ENCODE data around the gene ZNF141.
A peak's percentile ranks its signal among the peaks of the same experiment; 100 is the strongest.
"Not testable (repeated sequence)": the region's sequence is repeated elsewhere in the genome, so short reads cannot be mapped to it uniquely, and the experiment has no call there.

The ZNF141 gene

DNA sequence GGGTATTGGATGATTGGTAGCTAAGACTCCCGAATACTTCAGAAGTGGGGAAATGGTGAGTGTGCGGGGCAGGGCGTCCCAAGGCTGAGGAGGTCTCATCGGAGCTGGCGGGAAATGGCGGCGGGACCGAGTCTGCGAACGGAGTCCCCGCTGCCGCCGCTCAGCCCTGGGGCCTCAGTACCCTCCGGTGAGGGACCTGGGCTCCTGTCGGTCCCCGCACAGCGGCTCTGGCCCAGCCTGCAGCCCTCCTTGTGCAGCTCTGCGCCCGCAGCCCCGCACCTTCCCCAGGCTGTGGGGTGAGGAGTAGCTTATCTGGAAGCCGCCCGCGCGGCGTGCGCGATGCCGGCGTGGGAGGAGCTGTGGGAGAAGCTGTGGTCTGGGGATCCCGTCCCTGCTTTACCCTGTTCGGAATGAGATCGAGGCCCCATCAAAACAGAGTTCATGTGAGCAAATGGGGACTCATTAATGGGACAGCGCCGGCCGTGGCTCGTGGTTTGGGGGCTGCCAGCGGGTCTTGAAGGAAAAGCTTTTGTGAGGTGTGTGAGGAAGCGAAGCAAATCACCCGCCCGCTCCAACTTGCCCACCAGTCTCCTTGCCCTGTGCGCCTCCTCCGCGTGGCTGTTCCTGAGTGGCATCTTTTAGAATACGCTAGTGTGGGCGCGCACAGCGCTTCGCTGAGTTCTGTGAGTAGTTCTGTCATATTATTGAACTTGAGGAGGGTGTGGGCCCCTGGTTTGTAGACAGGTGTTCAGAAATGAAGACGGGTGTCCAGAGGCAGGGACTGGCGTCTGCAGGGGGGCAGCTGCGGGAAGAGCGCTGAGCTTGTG lies 531 bp downstream of the ZNF141 start:
- H3K27me3 Mint-ChIP-seq: no peaks in the 10 kb centered on the region
- no peaks in the 10 kb centered on the region for H3K9me3 Mint-ChIP-seq
- ATAC-seq (replicated peaks): peak; percentile 39
- H3K4me1 Mint-ChIP-seq (ENCODE audit: low read depth in 2 of 2): peaks cover 29 to 31% of the 10 kb centered on the region in 2 donors
- peaks cover 24% of the 10 kb centered on the region for H3K36me3 Mint-ChIP-seq (ENCODE audit: insufficient read depth)
- peak in 1 of 3 experiments; percentile 26 for DNase-seq
- peak overlapping the region; percentile 96 to 99 for H3K4me3 Mint-ChIP-seq
- H3K27ac Mint-ChIP-seq: peak overlapping the region; percentile 96 to 98

DNA sequence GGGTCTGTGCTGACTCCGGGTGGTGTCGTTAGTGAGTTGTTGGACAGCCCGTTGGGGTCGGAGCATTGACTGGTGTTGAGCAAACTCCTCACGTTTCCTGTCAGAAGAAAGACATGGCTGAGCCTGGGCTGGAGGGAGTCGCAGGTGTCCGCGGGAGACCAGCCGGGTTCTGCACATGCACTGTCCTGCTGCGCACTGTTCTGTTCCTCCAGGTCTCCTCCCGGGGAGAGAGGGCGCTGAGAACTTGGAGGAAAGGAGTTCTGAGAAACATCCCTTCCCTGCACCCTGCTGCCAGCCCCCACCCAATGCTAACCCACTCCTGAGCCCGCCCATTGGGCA lies 1.1 kb downstream of the ZNF141 start:
- H3K4me3 Mint-ChIP-seq: peak overlapping the region; percentile 96 to 99
- no peaks in the 10 kb centered on the region for H3K9me3 Mint-ChIP-seq
- H3K27ac Mint-ChIP-seq: peak overlapping the region; percentile 96 to 98
- H3K27me3 Mint-ChIP-seq: no peaks in the 10 kb centered on the region
- H3K36me3 Mint-ChIP-seq (ENCODE audit: insufficient read depth): peaks cover 30% of the 10 kb centered on the region
- peaks cover 29 to 31% of the 10 kb centered on the region in 2 donors for H3K4me1 Mint-ChIP-seq (ENCODE audit: low read depth in 2 of 2)
- DNase-seq (no peak), ATAC-seq (replicated peaks) (no peak)

DNA sequence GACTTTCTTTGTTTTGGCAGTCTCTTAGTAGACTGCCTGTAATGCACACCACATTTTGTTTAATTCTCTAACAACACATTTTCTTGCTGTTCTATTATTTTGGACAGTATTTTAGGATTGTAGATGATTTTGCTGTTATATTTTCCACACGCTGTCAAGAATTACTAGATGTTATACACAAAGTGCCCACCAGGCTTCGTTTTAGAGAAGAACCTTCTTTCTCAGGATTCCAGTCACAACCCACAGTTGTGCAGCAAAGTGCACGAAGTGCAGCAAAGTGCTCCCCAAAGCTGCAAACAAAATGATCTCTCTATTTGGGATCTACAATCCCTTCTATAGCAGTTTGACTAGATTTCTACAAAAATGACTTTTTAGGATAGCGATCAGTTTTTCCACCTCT lies 2.4 kb downstream of the ZNF141 start:
- no peaks in the 10 kb centered on the region for H3K9me3 Mint-ChIP-seq
- ATAC-seq (replicated peaks) (no peak), DNase-seq (no peak)
- peak overlapping the region in 1 of 2 donors; percentile 7 for H3K27ac Mint-ChIP-seq
- peak overlapping the region in 1 of 2 donors; percentile 99 for H3K4me3 Mint-ChIP-seq
- no peaks in the 10 kb centered on the region for H3K27me3 Mint-ChIP-seq
- H3K36me3 Mint-ChIP-seq (ENCODE audit: insufficient read depth): peaks cover 43% of the 10 kb centered on the region
- H3K4me1 Mint-ChIP-seq (ENCODE audit: low read depth in 2 of 2): peaks cover 26 to 31% of the 10 kb centered on the region in 2 donors

DNA sequence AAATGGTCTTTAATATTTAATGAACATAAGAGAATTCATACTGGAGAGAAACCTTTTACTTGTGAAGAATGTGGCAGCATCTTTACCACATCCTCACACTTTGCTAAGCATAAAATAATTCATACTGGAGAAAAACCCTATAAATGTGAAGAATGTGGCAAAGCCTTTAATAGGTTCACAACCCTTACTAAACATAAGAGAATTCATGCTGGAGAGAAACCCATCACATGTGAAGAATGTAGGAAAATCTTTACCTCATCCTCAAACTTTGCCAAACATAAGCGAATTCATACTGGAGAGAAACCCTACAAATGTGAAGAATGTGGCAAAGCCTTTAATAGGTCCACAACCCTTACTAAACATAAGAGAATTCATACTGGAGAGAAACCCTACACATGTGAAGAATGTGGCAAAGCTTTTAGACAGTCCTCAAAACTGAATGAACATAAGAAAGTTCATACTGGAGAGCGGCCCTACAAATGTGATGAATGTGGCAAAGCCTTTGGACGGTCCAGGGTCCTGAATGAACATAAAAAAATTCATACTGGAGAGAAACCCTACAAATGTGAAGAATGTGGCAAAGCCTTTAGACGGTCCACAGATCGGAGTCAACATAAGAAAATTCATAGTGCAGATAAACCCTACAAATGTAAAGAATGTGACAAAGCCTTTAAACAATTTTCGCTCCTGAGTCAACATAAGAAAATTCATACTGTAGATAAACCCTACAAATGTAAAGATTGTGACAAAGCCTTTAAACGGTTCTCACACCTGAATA lies 35.6 kb downstream of the ZNF141 start:
- DNase-seq: no peak
- Mint-ChIP-seq H3K4me3 (no peak overlapping the region), H3K36me3 (ENCODE audit: insufficient read depth) (peaks cover 20% of the 10 kb centered on the region)

GRCh38 chr4:374298-375160 lies 36.9 kb downstream of the ZNF141 start:
- no peak overlapping the region for H3K4me3 Mint-ChIP-seq
- H3K9me3 Mint-ChIP-seq: peaks cover 3% of the 10 kb centered on the region in 2 donors
- no peaks in the 10 kb centered on the region for H3K4me1 Mint-ChIP-seq (ENCODE audit: low read depth in 2 of 2)
- DNase-seq (no peak), ATAC-seq (replicated peaks) (no peak)
- H3K36me3 Mint-ChIP-seq (ENCODE audit: insufficient read depth): peaks cover 20% of the 10 kb centered on the region
- no peak overlapping the region for H3K27ac Mint-ChIP-seq
- H3K27me3 Mint-ChIP-seq: no peaks in the 10 kb centered on the region

More for the DNA sequence above, 35.6 kb downstream of the ZNF141 start:
- Mint-ChIP-seq H3K27me3 (no peaks in the 10 kb centered on the region), H3K9me3 (peaks cover 3 to 10% of the 10 kb centered on the region in 2 donors), H3K4me1 (ENCODE audit: low read depth in 2 of 2) (no peaks in the 10 kb centered on the region), H3K27ac (no peak overlapping the region)
- ATAC-seq (replicated peaks): no peak

GRCh38 chr4:384311-385010 lies 46.8 kb downstream of the ZNF141 start:
- Mint-ChIP-seq H3K36me3 (ENCODE audit: insufficient read depth) (no peaks in the 10 kb centered on the region), H3K27me3 (no peaks in the 10 kb centered on the region), H3K27ac (no peak overlapping the region), H3K4me3 (peak overlapping the region; percentile 36 to 56), H3K9me3 (peaks cover 5 to 13% of the 10 kb centered on the region in 2 donors), H3K4me1 (ENCODE audit: low read depth in 2 of 2) (peaks cover 4 to 10% of the 10 kb centered on the region in 2 donors)
- ATAC-seq (replicated peaks) (no peak), DNase-seq (no peak)

GRCh38 chr4:385934-386707 lies 48.5 kb downstream of the ZNF141 start:
- H3K4me3 Mint-ChIP-seq: no peak overlapping the region
- H3K36me3 Mint-ChIP-seq (ENCODE audit: insufficient read depth): no peaks in the 10 kb centered on the region
- DNase-seq (no peak), ATAC-seq (replicated peaks) (no peak)
- no peak overlapping the region for H3K27ac Mint-ChIP-seq
- H3K27me3 Mint-ChIP-seq: no peaks in the 10 kb centered on the region
- H3K4me1 Mint-ChIP-seq (ENCODE audit: low read depth in 2 of 2): peaks cover 4 to 10% of the 10 kb centered on the region in 2 donors
- H3K9me3 Mint-ChIP-seq: peaks cover 10 to 13% of the 10 kb centered on the region in 2 donors

DNA sequence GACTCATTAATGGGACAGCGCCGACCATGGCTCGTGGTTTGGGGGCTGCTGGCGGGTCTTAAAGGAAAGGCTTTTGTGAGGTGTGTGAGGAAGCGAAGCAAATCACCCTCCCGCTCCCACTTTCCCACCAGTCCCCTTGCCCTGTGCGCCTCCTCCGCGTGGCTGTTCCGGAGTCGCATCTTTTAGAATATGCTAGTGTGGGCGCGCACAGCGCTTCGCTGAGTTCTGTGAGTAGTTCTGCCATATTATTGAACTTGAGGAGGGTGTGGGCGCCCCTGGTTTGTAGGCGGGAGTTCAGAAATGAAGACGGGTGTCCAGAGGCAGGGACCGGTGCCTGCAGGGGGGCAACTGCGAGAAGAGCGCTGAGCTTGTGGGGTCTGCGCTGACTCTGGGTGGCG lies 49.1 kb downstream of the ZNF141 start:
- no peaks in the 10 kb centered on the region for H3K36me3 Mint-ChIP-seq (ENCODE audit: insufficient read depth)
- no peak overlapping the region for H3K4me3 Mint-ChIP-seq
- ATAC-seq (replicated peaks) (no peak), DNase-seq (no peak)
- peaks cover 4 to 10% of the 10 kb centered on the region in 2 donors for H3K4me1 Mint-ChIP-seq (ENCODE audit: low read depth in 2 of 2)
- peaks cover 10 to 13% of the 10 kb centered on the region in 2 donors for H3K9me3 Mint-ChIP-seq
- H3K27ac Mint-ChIP-seq: no peak overlapping the region
- no peaks in the 10 kb centered on the region for H3K27me3 Mint-ChIP-seq

- H3K36me3 Mint-ChIP-seq (ENCODE audit: insufficient read depth): peaks cover 4% of the 10 kb centered on the region
- no peak for DNase-seq
- no peak for ATAC-seq (replicated peaks)
- no peaks in the 10 kb centered on the region for H3K27me3 Mint-ChIP-seq
- H3K9me3 Mint-ChIP-seq: peaks cover 34 to 43% of the 10 kb centered on the region in 2 donors
- H3K27ac Mint-ChIP-seq: no peak overlapping the region
- H3K4me1 Mint-ChIP-seq (ENCODE audit: low read depth in 2 of 2): no peaks in the 10 kb centered on the region
- H3K4me3 Mint-ChIP-seq: no peak overlapping the region
Measured at GRCh38 chr4:404006-404405, 66.4 kb downstream of the ZNF141 start.

- H3K36me3 Mint-ChIP-seq (ENCODE audit: insufficient read depth); H3K27me3 Mint-ChIP-seq: not testable (repeated sequence)
- peaks cover 31 to 47% of the 10 kb centered on the region in 2 donors for H3K9me3 Mint-ChIP-seq
Measured at GRCh38 chr4:408321-408720, 70.7 kb downstream of the ZNF141 start.

DNA sequence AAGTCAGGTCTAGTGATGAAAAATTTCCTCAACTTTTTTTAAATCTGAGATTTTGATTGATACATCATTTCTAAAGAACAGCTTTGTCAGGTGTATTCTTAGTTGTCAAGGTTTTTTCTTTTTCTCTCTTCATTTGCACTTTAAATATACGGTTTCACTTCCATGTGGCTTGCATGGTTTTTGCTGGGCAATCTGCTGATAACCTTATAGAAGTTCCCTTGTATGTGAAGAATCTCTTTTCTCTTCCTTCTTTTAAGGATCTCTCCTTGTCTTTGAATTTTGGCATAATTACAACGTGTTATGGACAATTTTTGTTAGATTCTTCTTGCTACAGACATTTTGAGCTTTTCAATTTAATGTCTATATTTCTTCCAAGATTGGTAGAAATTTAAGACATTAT lies 85.0 kb downstream of the ZNF141 start:
- ATAC-seq (replicated peaks): no peak
- H3K4me1 Mint-ChIP-seq (ENCODE audit: low read depth in 2 of 2): no peaks in the 10 kb centered on the region
- no peaks in the 10 kb centered on the region for H3K27me3 Mint-ChIP-seq
- H3K27ac Mint-ChIP-seq: no peak overlapping the region
- peaks cover 6% of the 10 kb centered on the region for H3K36me3 Mint-ChIP-seq (ENCODE audit: insufficient read depth)
- DNase-seq: no peak
- no peak overlapping the region for H3K4me3 Mint-ChIP-seq
- peaks cover 11 to 12% of the 10 kb centered on the region in 2 donors for H3K9me3 Mint-ChIP-seq

More at GRCh38 chr4:408321-408720, 70.7 kb downstream of the ZNF141 start:
- DNase-seq; H3K4me3 Mint-ChIP-seq; ATAC-seq (replicated peaks); H3K4me1 Mint-ChIP-seq (ENCODE audit: low read depth in 2 of 2); H3K27ac Mint-ChIP-seq: not testable (repeated sequence)
